ENCODE measurements around the gene SPIRE1.
"Not testable (repeated sequence)": the region's sequence is repeated elsewhere in the genome, so short reads cannot be mapped to it uniquely, and the experiment has no call there.

Gene SPIRE1

GRCh38 chr18:12658426-12659138 is 675 bp upstream of the SPIRE1 start:
- H3K4me3 Mint-ChIP-seq = peak overlapping the region; percentile 90
- no peak overlapping the region for H3K27ac Mint-ChIP-seq
- no peaks in the 10 kb centered on the region for H3K36me3 Mint-ChIP-seq
- peaks cover 9% of the 10 kb centered on the region for H3K27me3 Mint-ChIP-seq
- H3K9me3 Mint-ChIP-seq (ENCODE audit: low read depth) = no peaks in the 10 kb centered on the region
- H3K4me1 Mint-ChIP-seq (ENCODE audit: low read depth) = peaks cover 14% of the 10 kb centered on the region

- Mint-ChIP-seq H3K4me3 (peak overlapping the region; percentile 81), H3K27me3 (peaks cover 17% of the 10 kb centered on the region), H3K4me1 (ENCODE audit: low read depth) (peaks cover 18% of the 10 kb centered on the region), H3K9me3 (ENCODE audit: low read depth) (no peaks in the 10 kb centered on the region), H3K36me3 (no peaks in the 10 kb centered on the region), H3K27ac (no peak overlapping the region)
These were observed 796 bp downstream of the SPIRE1 start for GRCh38 chr18:12656938-12657683.

GRCh38 chr18:12656605-12656937 is 1.3 kb downstream of the SPIRE1 start:
- H3K4me3 Mint-ChIP-seq = peak overlapping the region; percentile 81
- peaks cover 21% of the 10 kb centered on the region for H3K27me3 Mint-ChIP-seq
- H3K36me3 Mint-ChIP-seq = no peaks in the 10 kb centered on the region
- H3K27ac Mint-ChIP-seq = no peak overlapping the region
- H3K9me3 Mint-ChIP-seq (ENCODE audit: low read depth) = no peaks in the 10 kb centered on the region
- peaks cover 22% of the 10 kb centered on the region for H3K4me1 Mint-ChIP-seq (ENCODE audit: low read depth)

- H3K4me3 Mint-ChIP-seq = no peak overlapping the region
- peaks cover 22% of the 10 kb centered on the region for H3K4me1 Mint-ChIP-seq (ENCODE audit: low read depth)
- no peaks in the 10 kb centered on the region for H3K9me3 Mint-ChIP-seq (ENCODE audit: low read depth)
- H3K27me3 Mint-ChIP-seq = peaks cover 25% of the 10 kb centered on the region
- no peak overlapping the region for H3K27ac Mint-ChIP-seq
- no peaks in the 10 kb centered on the region for H3K36me3 Mint-ChIP-seq
These were observed 2.9 kb downstream of the SPIRE1 start for GRCh38 chr18:12654971-12655370.

GRCh38 chr18:12652861-12653401 is 5.0 kb downstream of the SPIRE1 start:
- Mint-ChIP-seq H3K27ac (no peak overlapping the region), H3K4me3 (no peak overlapping the region), H3K4me1 (ENCODE audit: low read depth) (peaks cover 16% of the 10 kb centered on the region), H3K27me3 (peaks cover 29% of the 10 kb centered on the region), H3K36me3 (no peaks in the 10 kb centered on the region), H3K9me3 (ENCODE audit: low read depth) (no peaks in the 10 kb centered on the region)

- Mint-ChIP-seq H3K9me3 (ENCODE audit: low read depth) (no peaks in the 10 kb centered on the region), H3K4me1 (ENCODE audit: low read depth) (peaks cover 14% of the 10 kb centered on the region), H3K4me3 (no peak overlapping the region), H3K36me3 (no peaks in the 10 kb centered on the region), H3K27ac (no peak overlapping the region), H3K27me3 (peaks cover 29% of the 10 kb centered on the region)
These were observed 6.3 kb downstream of the SPIRE1 start for GRCh38 chr18:12651651-12652050.

GRCh38 chr18:12647773-12648172 is 10.1 kb downstream of the SPIRE1 start:
- Mint-ChIP-seq H3K27ac (no peak overlapping the region), H3K27me3 (peaks cover 19% of the 10 kb centered on the region), H3K4me3 (no peak overlapping the region), H3K4me1 (ENCODE audit: low read depth) (peaks cover 4% of the 10 kb centered on the region), H3K9me3 (ENCODE audit: low read depth) (no peaks in the 10 kb centered on the region), H3K36me3 (no peaks in the 10 kb centered on the region)

GRCh38 chr18:12645751-12646203 is 12.1 kb downstream of the SPIRE1 start:
- Mint-ChIP-seq H3K9me3 (ENCODE audit: low read depth) (no peaks in the 10 kb centered on the region), H3K27ac (no peak overlapping the region), H3K27me3 (peaks cover 8% of the 10 kb centered on the region), H3K4me1 (ENCODE audit: low read depth) (no peaks in the 10 kb centered on the region), H3K4me3 (no peak overlapping the region), H3K36me3 (no peaks in the 10 kb centered on the region)

GRCh38 chr18:12645254-12645653 is 12.7 kb downstream of the SPIRE1 start:
- H3K4me1 Mint-ChIP-seq (ENCODE audit: low read depth) = no peaks in the 10 kb centered on the region
- peaks cover 10% of the 10 kb centered on the region for H3K27me3 Mint-ChIP-seq
- H3K9me3 Mint-ChIP-seq (ENCODE audit: low read depth) = no peaks in the 10 kb centered on the region
- no peaks in the 10 kb centered on the region for H3K36me3 Mint-ChIP-seq
- H3K4me3 Mint-ChIP-seq = no peak overlapping the region
- H3K27ac Mint-ChIP-seq = no peak overlapping the region

- not testable (repeated sequence) for H3K4me1 Mint-ChIP-seq (ENCODE audit: low read depth); H3K36me3 Mint-ChIP-seq; H3K4me3 Mint-ChIP-seq; H3K9me3 Mint-ChIP-seq (ENCODE audit: low read depth); H3K27ac Mint-ChIP-seq
- H3K27me3 Mint-ChIP-seq = peaks cover 10% of the 10 kb centered on the region
These were observed 14.2 kb downstream of the SPIRE1 start for GRCh38 chr18:12643756-12644155.

GRCh38 chr18:12640881-12641200 is 17.1 kb downstream of the SPIRE1 start:
- H3K4me3 Mint-ChIP-seq = no peak overlapping the region
- H3K27ac Mint-ChIP-seq = no peak overlapping the region
- no peaks in the 10 kb centered on the region for H3K9me3 Mint-ChIP-seq (ENCODE audit: low read depth)
- H3K4me1 Mint-ChIP-seq (ENCODE audit: low read depth) = no peaks in the 10 kb centered on the region
- H3K36me3 Mint-ChIP-seq = no peaks in the 10 kb centered on the region
- H3K27me3 Mint-ChIP-seq = peaks cover 5% of the 10 kb centered on the region

GRCh38 chr18:12639990-12640880 is 17.7 kb downstream of the SPIRE1 start:
- H3K27me3 Mint-ChIP-seq = peaks cover 5% of the 10 kb centered on the region
- H3K4me1 Mint-ChIP-seq (ENCODE audit: low read depth) = no peaks in the 10 kb centered on the region
- H3K27ac Mint-ChIP-seq = no peak overlapping the region
- no peaks in the 10 kb centered on the region for H3K36me3 Mint-ChIP-seq
- H3K9me3 Mint-ChIP-seq (ENCODE audit: low read depth) = no peaks in the 10 kb centered on the region
- no peak overlapping the region for H3K4me3 Mint-ChIP-seq

- H3K4me1 Mint-ChIP-seq (ENCODE audit: low read depth) = no peaks in the 10 kb centered on the region
- no peaks in the 10 kb centered on the region for H3K36me3 Mint-ChIP-seq
- peaks cover 5% of the 10 kb centered on the region for H3K27me3 Mint-ChIP-seq
- H3K4me3 Mint-ChIP-seq = no peak overlapping the region
- H3K9me3 Mint-ChIP-seq (ENCODE audit: low read depth) = no peaks in the 10 kb centered on the region
- no peak overlapping the region for H3K27ac Mint-ChIP-seq
These were observed 19.2 kb downstream of the SPIRE1 start for GRCh38 chr18:12638644-12639124.

GRCh38 chr18:12637901-12638643 is 19.8 kb downstream of the SPIRE1 start:
- H3K36me3 Mint-ChIP-seq = no peaks in the 10 kb centered on the region
- no peak overlapping the region for H3K4me3 Mint-ChIP-seq
- no peaks in the 10 kb centered on the region for H3K9me3 Mint-ChIP-seq (ENCODE audit: low read depth)
- H3K27me3 Mint-ChIP-seq = peaks cover 5% of the 10 kb centered on the region
- no peak overlapping the region for H3K27ac Mint-ChIP-seq
- no peaks in the 10 kb centered on the region for H3K4me1 Mint-ChIP-seq (ENCODE audit: low read depth)

Data from activated naive CD8-positive, alpha-beta T cell (primary cell).